HCEC 1CT (cell line): ENCODE data around the gene MTARC2.
"Not testable (repeated sequence)": the region's sequence is repeated elsewhere in the genome, so short reads cannot be mapped to it uniquely, and the experiment has no call there.

ENCODE experiments used
- DNase-seq: peaks from one replicate; pipeline ENCODE4 v3.0.0-alpha.2; 2017

The MTARC2 gene

GRCh38 chr1:220732621-220733020 lies 15.5 kb upstream of the MTARC2 start:
- no peak for DNase-seq

- DNase-seq: peak; percentile 93
These were observed 15.0 kb upstream of the MTARC2 start for GRCh38 chr1:220733086-220733601.

- peak; percentile 79 for DNase-seq
These were observed 13.4 kb upstream of the MTARC2 start for GRCh38 chr1:220734571-220735326.

- not testable (repeated sequence) for DNase-seq
These were observed 11.8 kb upstream of the MTARC2 start for GRCh38 chr1:220736283-220736682.

GRCh38 chr1:220741349-220741748 lies 6.8 kb upstream of the MTARC2 start:
- no peak for DNase-seq

GRCh38 chr1:220741825-220742224 lies 6.3 kb upstream of the MTARC2 start:
- no peak for DNase-seq

- DNase-seq: no peak
These were observed 5.6 kb upstream of the MTARC2 start for GRCh38 chr1:220742520-220742919.

GRCh38 chr1:220746851-220747250 lies 1.3 kb upstream of the MTARC2 start:
- DNase-seq: no peak

- DNase-seq: no peak
These were observed 559 bp upstream of the MTARC2 start for GRCh38 chr1:220747437-220748088.

GRCh38 chr1:220748936-220749335 lies 814 bp downstream of the MTARC2 start:
- DNase-seq: no peak

- no peak for DNase-seq
These were observed 2.0 kb downstream of the MTARC2 start for GRCh38 chr1:220750131-220750515.

- no peak for DNase-seq
These were observed 3.0 kb downstream of the MTARC2 start for GRCh38 chr1:220751111-220751510.

GRCh38 chr1:220754212-220754917 lies 6.2 kb downstream of the MTARC2 start:
- no peak for DNase-seq

- DNase-seq: no peak
These were observed 6.8 kb downstream of the MTARC2 start for GRCh38 chr1:220754918-220755295.

- no peak for DNase-seq
These were observed 7.2 kb downstream of the MTARC2 start for GRCh38 chr1:220755309-220755708.

- DNase-seq: no peak
These were observed 9.3 kb downstream of the MTARC2 start for GRCh38 chr1:220757441-220757840.

- no peak for DNase-seq
These were observed 11.0 kb downstream of the MTARC2 start for GRCh38 chr1:220759147-220759546.

- no peak for DNase-seq
These were observed 13.7 kb downstream of the MTARC2 start for GRCh38 chr1:220761688-220762427.

- DNase-seq: no peak
These were observed 16.6 kb downstream of the MTARC2 start for GRCh38 chr1:220764757-220765156.

- DNase-seq: no peak
These were observed 19.4 kb downstream of the MTARC2 start for GRCh38 chr1:220767312-220768125.

GRCh38 chr1:220768126-220768601 lies 20.0 kb downstream of the MTARC2 start:
- DNase-seq: no peak

GRCh38 chr1:220769205-220769604 lies 21.1 kb downstream of the MTARC2 start:
- no peak for DNase-seq
